ENCODE results near the gene RAD51B. TPM values are rescaled to one million over a fixed set of nuclear protein-coding genes. Genes with fewer than 3 reads are reported as not detected.
A peak's percentile ranks its signal among the peaks of the same experiment; 100 is the strongest.

RAD51B gene
- total RNA-seq, 2 donors from 2014 or later = 22.8 to 33.8 TPM

DNA sequence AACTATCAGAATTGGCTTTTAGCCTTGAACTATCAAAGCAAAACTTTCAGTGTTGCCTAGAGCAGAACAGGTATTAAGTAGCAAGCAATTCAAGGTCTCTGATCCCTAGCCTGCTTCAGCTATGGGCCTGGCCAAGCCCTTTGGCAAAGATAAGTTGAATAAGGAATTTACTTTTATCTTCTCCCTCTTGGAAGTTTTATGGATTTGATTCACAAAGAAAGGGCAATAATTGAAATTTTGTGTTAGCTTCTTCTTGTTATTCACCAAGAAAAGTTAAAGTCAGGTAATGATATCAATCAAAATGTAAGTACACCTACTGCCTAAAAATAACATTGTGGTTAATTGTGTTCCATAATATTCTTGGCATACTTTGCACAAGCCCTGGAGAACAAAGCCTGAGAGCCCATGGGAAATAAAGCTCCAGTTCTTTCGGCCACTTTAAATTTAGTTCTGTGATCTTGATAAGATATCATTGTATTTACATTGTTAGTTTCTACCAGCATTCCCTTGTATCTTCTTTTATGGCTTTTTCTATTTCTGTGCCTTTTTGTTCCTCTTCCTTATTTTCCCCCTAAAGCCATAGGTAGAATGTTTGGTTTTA, 158.0 kb downstream of the RAD51B start:
- Mint-ChIP-seq H3K9me3 (no peaks in the 10 kb centered on the region), H3K4me3 (no peak overlapping the region), H3K27me3 (ENCODE audit: insufficient read depth) (no peaks in the 10 kb centered on the region), H3K4me1 (peaks cover 22% of the 10 kb centered on the region), H3K27ac (peak overlapping the region; percentile 41), H3K36me3 (ENCODE audit: low read depth) (no peaks in the 10 kb centered on the region)
- no peaks in the 10 kb centered on the region for H3K36me3 ChIP-seq (ENCODE audit: control insufficient read depth, insufficient read depth, low read length)
- peaks cover 10% of the 10 kb centered on the region for H3K4me1 ChIP-seq (ENCODE audit: control insufficient read depth, insufficient read depth, low read length)
- no peak overlapping the region for H3K9ac ChIP-seq (ENCODE audit: extremely low read depth, low read length, poor library complexity, severe bottlenecking)
- H3K4me3 ChIP-seq (ENCODE audit: low read length) = no peak overlapping the region
- no peak overlapping the region for H3K27ac ChIP-seq (ENCODE audit: low read depth, low read length)
- H3K9me3 ChIP-seq (ENCODE audit: control insufficient read depth, low read length) = no peaks in the 10 kb centered on the region
- no peaks in the 10 kb centered on the region for H3K27me3 ChIP-seq (ENCODE audit: control insufficient read depth, insufficient read depth, low read length, poor library complexity, severe bottlenecking)
- WGBS, 2 experiments (ENCODE audit: insufficient coverage in 1 of 2, insufficient read length in 1 of 2) = 86% methylated on average over 1 of the region's 1 CpG; no CpG with 5 or more reads in 1 of the 2 experiments
- TF ChIP-seq, protein P1, sequence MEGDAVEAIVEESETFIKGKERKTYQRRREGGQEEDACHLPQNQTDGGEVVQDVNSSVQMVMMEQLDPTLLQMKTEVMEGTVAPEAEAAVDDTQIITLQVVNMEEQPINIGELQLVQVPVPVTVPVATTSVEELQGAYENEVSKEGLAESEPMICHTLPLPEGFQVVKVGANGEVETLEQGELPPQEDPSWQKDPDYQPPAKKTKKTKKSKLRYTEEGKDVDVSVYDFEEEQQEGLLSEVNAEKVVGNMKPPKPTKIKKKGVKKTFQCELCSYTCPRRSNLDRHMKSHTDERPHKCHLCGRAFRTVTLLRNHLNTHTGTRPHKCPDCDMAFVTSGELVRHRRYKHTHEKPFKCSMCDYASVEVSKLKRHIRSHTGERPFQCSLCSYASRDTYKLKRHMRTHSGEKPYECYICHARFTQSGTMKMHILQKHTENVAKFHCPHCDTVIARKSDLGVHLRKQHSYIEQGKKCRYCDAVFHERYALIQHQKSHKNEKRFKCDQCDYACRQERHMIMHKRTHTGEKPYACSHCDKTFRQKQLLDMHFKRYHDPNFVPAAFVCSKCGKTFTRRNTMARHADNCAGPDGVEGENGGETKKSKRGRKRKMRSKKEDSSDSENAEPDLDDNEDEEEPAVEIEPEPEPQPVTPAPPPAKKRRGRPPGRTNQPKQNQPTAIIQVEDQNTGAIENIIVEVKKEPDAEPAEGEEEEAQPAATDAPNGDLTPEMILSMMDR (conservative IDR thresholded peaks at IDR 0.05) = no peak
- no peak for DNase-seq

DNA sequence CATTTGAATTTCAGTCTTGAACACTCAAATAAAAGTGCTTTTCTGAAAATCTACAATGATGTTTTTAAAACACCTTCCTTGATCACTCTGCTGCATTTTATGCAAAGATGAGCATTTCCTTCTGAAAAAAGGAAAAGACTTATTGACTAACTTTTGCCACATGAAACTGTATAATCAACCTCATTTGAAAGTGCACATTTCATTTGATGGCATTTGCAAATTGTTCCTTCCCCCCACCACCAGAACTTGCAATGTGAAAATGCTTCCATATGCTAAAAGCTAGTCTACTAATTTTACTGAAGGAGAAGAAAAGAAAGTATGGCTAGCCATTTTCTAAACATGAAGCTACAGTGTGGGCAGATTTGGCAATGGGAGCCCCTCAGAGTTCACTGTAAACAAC, 159.2 kb downstream of the RAD51B start:
- no peaks in the 10 kb centered on the region for H3K27me3 ChIP-seq (ENCODE audit: control insufficient read depth, insufficient read depth, low read length, poor library complexity, severe bottlenecking)
- Mint-ChIP-seq H3K4me3 (no peak overlapping the region), H3K36me3 (ENCODE audit: low read depth) (no peaks in the 10 kb centered on the region), H3K27me3 (ENCODE audit: insufficient read depth) (no peaks in the 10 kb centered on the region), H3K27ac (peak overlapping the region; percentile 20), H3K4me1 (peaks cover 18% of the 10 kb centered on the region), H3K9me3 (no peaks in the 10 kb centered on the region)
- H3K9ac ChIP-seq (ENCODE audit: extremely low read depth, low read length, poor library complexity, severe bottlenecking) = no peak overlapping the region
- TF ChIP-seq, protein P1 (conservative IDR thresholded peaks at IDR 0.05) = no peak
- DNase-seq = no peak
- no peak overlapping the region for H3K4me3 ChIP-seq (ENCODE audit: low read length)
- no peaks in the 10 kb centered on the region for H3K9me3 ChIP-seq (ENCODE audit: control insufficient read depth, low read length)
- H3K27ac ChIP-seq (ENCODE audit: low read depth, low read length) = no peak overlapping the region
- peaks cover 10% of the 10 kb centered on the region for H3K4me1 ChIP-seq (ENCODE audit: control insufficient read depth, insufficient read depth, low read length)
- H3K36me3 ChIP-seq (ENCODE audit: control insufficient read depth, insufficient read depth, low read length) = no peaks in the 10 kb centered on the region

DNA sequence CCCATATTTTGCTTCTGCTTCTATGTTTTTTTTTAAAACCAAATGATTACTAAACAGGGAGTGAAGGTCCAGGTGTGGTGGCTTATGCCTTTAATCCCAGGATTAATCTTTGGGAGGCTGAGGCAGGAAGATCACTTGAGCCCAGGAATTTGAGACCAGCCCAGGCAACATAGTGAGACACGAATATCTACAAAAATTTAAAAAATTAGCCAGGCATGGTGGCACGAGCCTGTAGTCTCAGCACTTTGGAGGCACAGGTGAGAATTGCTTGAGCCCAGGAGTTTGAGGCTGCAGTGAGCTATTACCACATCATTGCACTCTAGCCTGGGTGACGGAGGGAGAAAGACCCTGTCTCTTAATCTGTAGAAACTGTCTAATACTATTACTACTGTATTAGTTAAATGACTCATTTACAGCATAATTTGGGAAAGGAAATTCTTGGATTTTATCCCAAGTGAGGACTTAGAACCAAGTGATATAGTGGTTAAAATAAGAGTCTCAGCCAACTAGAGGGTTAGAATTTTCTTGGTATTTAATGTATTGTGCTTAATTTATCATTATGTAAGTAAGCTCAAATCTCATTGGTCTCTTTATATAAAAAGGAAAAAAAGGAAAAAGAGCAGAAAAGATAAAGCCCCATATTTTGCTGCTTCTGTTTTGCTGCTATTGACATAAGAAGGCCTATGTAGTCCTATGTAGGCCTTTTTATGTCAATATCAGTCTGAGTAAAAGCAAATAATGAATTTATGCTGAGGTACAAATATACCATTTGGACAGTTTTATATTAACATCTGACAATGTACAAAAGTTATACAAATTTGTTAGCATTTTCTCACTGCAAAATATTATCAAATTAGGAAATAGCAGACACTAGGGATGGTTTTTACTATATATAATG, 163.4 kb downstream of the RAD51B start:
- H3K4me1 Mint-ChIP-seq = peaks cover 7% of the 10 kb centered on the region
- no peaks in the 10 kb centered on the region for H3K27me3 Mint-ChIP-seq (ENCODE audit: insufficient read depth)
- WGBS, 2 experiments (ENCODE audit: insufficient coverage in 1 of 2, insufficient read length in 1 of 2) = 71 to 88% methylated on average over 1 to 3 of the region's 3 CpGs
- no peaks in the 10 kb centered on the region for H3K27me3 ChIP-seq (ENCODE audit: control insufficient read depth, insufficient read depth, low read length, poor library complexity, severe bottlenecking)
- no peak overlapping the region for H3K4me3 ChIP-seq (ENCODE audit: low read length)
- H3K4me1 ChIP-seq (ENCODE audit: control insufficient read depth, insufficient read depth, low read length) = peaks cover 3% of the 10 kb centered on the region
- no peak overlapping the region for H3K4me3 Mint-ChIP-seq
- TF ChIP-seq, protein P1 (conservative IDR thresholded peaks at IDR 0.05) = no peak
- no peak for DNase-seq
- H3K36me3 Mint-ChIP-seq (ENCODE audit: low read depth) = no peaks in the 10 kb centered on the region
- no peaks in the 10 kb centered on the region for H3K9me3 ChIP-seq (ENCODE audit: control insufficient read depth, low read length)
- H3K9ac ChIP-seq (ENCODE audit: extremely low read depth, low read length, poor library complexity, severe bottlenecking) = no peak overlapping the region
- no peaks in the 10 kb centered on the region for H3K9me3 Mint-ChIP-seq
- H3K36me3 ChIP-seq (ENCODE audit: control insufficient read depth, insufficient read depth, low read length) = no peaks in the 10 kb centered on the region
- H3K27ac Mint-ChIP-seq = no peak overlapping the region
- H3K27ac ChIP-seq (ENCODE audit: low read depth, low read length) = no peak overlapping the region

All from endodermal cell (in vitro differentiated cells).